ENCODE results near the gene EXD1. TPM values are rescaled to one million over a fixed set of nuclear protein-coding genes. Genes with fewer than 3 reads are reported as not detected.

EXD1 gene
- total RNA-seq (2014; rRNA removed; shearing (Covaris generic)) (0.07 TPM in 1 of 2 replicates, not detected in the other), polyA plus RNA-seq (2016; fragmentation: Nextera tagmentation; extraction: Ambion mirVana) (not detected in 2 replicates)
- long read RNA-seq = 0 reads

GRCh38 chr15:41230650-41231421 lies at the start of gene EXD1, which contains the start of gene CHP1:
Gene EXD1 (minus strand): TSS chr15:41230757. CDS start chr15:41226575, 4,182 bp downstream.
Gene CHP1 (plus strand): TSS chr15:41231268. CDS start chr15:41231383, 115 bp downstream.
- H3K4me2 ChIP-seq = peak within 1 kb of the TSS; percentile 90
- H3K9me3 Mint-ChIP-seq = peaks cover 3% of the 10 kb centered on the region; the same call in 1 of the 3 replicates
- H2AFZ ChIP-seq = peak within 1 kb of the TSS; percentile 92
- peak within 1 kb of the TSS; percentile 92 for H3K27ac Mint-ChIP-seq
- ATAC-seq (peak; percentile 97), DNase-seq (ENCODE audit: low spot score) (peak; percentile 99)
- no peak for TF ChIP-seq ZNF462 (CRISPR knock-in tag; IDR thresholded peaks at IDR 0.05)
- TF ChIP-seq JUNB (IDR thresholded peaks at IDR 0.05; ENCODE audit: unreplicated experiment) = no peak
- no peak for TF ChIP-seq EZH2phosphoT487 (IDR thresholded peaks at IDR 0.05; ENCODE audit: unreplicated experiment)
- TF ChIP-seq ETS1 (IDR thresholded peaks at IDR 0.05) = no peak; the same call in 1 of the 2 replicates
- peak; percentile 81 to 92 for TF ChIP-seq CTCF (conservative IDR thresholded peaks at IDR 0.05; ENCODE audit: low read depth in 2 of 2)
- peak; percentile 87 for TF ChIP-seq CREB1 (CRISPR knock-in tag; IDR thresholded peaks at IDR 0.05; ENCODE audit: low read depth)
- TF ChIP-seq ZNF331 (CRISPR knock-in tag; IDR thresholded peaks at IDR 0.05; ENCODE audit: low read depth) = no peak
- TF ChIP-seq REST (IDR thresholded peaks at IDR 0.05; ENCODE audit: unreplicated experiment) = no peak
- no peak for TF ChIP-seq EZH2 (IDR thresholded peaks at IDR 0.05; ENCODE audit: low read depth, unreplicated experiment)
- no peak for TF ChIP-seq STAT1 (IDR thresholded peaks at IDR 0.05; ENCODE audit: unreplicated experiment)
- TF ChIP-seq POLR2AphosphoS5 (IDR thresholded peaks at IDR 0.05; ENCODE audit: low read depth) = peak; percentile 74
- no peak for TF ChIP-seq NANOG (IDR thresholded peaks at IDR 0.05; ENCODE audit: borderline replicate concordance)
- TF ChIP-seq ZNF114 (CRISPR knock-in tag; IDR thresholded peaks at IDR 0.05) = no peak
- H3K4me3 ChIP-seq = peak within 1 kb of the TSS; percentile 96
- H3K36me3 ChIP-seq (ENCODE audit: insufficient read depth) = no peaks in the 10 kb centered on the region
- H3K27me3 Mint-ChIP-seq (ENCODE audit: insufficient read depth, low read depth, poor library complexity) = peaks cover 13% of the 10 kb centered on the region
- 0 out of 2 replicates have a peak, but pooled peaks cover 3% of the 10 kb centered on the region for H3F3A ChIP-seq (replicated peaks; ENCODE audit: low read depth)
- H3K4me1 Mint-ChIP-seq = peaks cover 16% of the 10 kb centered on the region
- peaks cover 43% of the 10 kb centered on the region for H3K79me2 ChIP-seq (replicated peaks; ENCODE audit: insufficient read depth)
- H3K27me3 ChIP-seq (ENCODE audit: insufficient read depth) = 0 out of 2 replicates have a peak, but pooled peaks cover 10% of the 10 kb centered on the region
- H3K4me3 Mint-ChIP-seq = peak within 1 kb of the TSS; percentile 87
- H3K9me2 ChIP-seq (ENCODE audit: insufficient read depth) = no peaks in the 10 kb centered on the region
- H3K27ac ChIP-seq (ENCODE audit: low read depth) = peak within 1 kb of the TSS; percentile 72
- no peaks in the 10 kb centered on the region for H3K36me3 Mint-ChIP-seq (ENCODE audit: low read depth)
- H4K20me1 ChIP-seq (replicated peaks; ENCODE audit: insufficient read depth) = peaks cover 17% of the 10 kb centered on the region; the same call in 1 of the 2 replicates
- H3K4me1 ChIP-seq (ENCODE audit: insufficient read depth) = peaks cover 25% of the 10 kb centered on the region

Measured in GM23338 (cell line).